GM18907 (cell line): ENCODE results near the gene DIDO1.

ENCODE experiments used
- ATAC-seq: cut with Tn5 transposase; IDR thresholded peaks from one replicate; pipeline ENCODE4 v1.9.1; 2021; ENCODE audit warnings: mild to moderate bottlenecking, moderate library complexity; ENCODE audit not compliant: unreplicated experiment

The DIDO1 gene

GRCh38 chr20:62914436-62914835 lies 11.9 kb downstream of the DIDO1 start:
- ATAC-seq: no peak

DNA sequence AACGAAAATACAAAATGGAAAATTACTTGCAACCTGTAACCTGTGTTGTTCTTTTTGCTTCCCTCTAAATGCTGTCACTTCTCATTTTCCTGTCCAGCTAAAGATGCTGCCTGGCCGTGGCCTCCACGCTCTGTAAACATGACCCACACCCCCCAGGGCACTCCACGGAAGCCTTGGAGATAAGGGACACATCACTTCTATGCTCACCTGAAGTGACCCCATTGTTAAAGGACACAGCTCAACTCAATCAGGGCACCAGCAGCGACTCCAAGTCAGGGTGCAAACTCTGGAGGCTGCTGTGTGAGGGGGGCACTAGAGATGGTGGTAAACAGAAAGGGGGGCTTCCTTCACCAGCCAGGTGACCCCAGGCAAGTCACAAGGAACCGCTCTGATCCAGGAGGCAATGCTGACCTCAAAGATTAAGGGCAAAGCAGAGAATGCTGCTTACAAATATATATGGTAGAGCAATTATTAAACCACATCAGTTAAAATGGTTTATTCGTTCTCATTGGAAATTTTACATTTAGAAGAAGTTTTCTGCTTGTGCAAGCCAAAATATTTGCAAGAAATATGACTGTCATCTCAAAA lies 13.2 kb downstream of the DIDO1 start:
- ATAC-seq: no peak

DNA sequence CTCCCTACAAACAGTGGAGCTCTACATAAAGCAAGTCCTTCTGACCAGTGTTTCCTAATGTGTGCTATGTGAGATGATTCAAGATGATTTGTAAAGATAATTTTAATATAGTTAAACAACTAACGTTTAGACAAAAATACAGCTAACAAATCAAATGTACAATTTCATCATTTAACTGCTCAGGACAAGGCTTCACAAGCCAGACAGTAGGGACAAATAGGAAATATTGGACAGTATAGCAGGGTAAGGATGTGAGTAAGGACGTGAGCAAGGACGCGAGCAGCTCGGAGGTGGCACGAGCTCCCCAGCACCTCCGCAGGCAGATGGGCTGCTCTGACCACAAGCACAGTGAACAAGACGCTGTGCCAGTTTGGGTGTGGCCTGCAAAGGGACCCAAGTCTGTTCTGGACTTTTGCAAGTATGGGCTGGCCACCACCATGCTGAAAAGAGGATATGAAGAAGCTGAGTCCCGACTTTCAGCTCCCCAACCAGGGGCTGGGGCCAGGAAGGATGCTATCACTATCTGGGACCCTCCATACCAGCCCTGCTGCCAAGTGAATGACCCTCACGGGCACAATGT lies 14.5 kb downstream of the DIDO1 start:
- no peak for ATAC-seq

GRCh38 chr20:62910777-62911497 lies 15.4 kb downstream of the DIDO1 start:
- ATAC-seq: no peak

DNA sequence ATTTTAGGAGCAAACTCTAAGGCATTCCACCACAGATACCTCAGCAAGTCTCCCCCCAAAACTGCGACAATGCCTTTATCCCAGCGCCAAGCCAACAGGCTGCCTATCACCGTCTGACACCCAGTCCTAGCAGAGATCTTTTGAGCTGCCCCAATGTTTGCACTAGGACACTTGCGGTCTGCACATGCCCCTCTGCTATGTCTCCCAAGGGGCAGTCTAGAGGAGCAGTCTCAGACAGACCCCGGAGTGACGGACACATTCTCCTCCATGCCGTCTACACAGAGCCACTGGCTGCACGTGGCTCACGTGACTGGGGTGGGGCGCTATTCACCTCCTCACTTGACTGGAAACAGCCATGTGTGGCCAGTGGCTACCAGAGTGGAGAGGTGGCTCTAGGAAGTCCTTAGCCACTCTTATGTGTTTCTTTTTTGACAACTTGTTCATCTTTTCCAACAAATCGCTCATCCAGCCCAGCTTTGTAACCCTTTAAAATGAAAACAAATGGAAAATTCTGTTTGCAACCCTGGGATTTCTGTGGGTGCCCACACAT lies 16.0 kb downstream of the DIDO1 start:
- no peak for ATAC-seq

- ATAC-seq: no peak
Measured at GRCh38 chr20:62908971-62909791, 17.1 kb downstream of the DIDO1 start.

GRCh38 chr20:62907384-62908317 lies 18.7 kb downstream of the DIDO1 start:
- ATAC-seq: no peak

DNA sequence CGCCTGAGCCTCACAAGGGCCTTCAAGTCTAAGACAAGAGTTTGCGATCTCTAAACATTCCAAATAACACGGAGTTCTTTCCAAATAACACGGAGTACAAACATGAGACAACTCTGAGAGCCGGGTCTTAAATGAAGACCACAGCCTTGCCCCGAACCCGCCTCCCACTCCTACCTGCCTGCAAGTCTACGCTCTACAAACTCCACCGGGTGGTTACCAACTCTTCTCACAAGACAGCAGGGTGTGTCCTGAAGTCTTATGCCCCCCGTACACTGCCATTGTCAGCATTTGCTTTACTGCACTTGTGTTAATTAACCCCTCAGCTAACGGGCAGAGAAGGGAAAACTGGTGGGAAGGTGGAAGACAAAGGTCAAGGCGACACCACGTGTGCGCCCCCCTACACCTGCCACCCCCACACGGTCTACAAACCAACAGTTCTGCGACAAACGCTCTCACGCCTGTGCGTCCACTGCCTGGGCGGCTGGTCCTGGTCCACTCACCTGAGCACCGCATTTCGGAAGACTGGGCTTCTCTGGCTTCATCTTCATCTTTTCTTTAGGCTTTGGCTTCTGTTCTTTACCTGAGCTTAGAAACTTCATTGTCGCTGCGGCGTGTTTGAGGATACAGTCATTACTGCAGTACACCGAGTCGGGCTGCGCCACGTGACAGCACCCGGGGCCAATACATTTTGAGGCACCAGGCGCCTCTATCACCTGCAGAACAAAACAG lies 19.5 kb downstream of the DIDO1 start:
- ATAC-seq: no peak

GRCh38 chr20:62906209-62906608 lies 20.1 kb downstream of the DIDO1 start:
- no peak for ATAC-seq

DNA sequence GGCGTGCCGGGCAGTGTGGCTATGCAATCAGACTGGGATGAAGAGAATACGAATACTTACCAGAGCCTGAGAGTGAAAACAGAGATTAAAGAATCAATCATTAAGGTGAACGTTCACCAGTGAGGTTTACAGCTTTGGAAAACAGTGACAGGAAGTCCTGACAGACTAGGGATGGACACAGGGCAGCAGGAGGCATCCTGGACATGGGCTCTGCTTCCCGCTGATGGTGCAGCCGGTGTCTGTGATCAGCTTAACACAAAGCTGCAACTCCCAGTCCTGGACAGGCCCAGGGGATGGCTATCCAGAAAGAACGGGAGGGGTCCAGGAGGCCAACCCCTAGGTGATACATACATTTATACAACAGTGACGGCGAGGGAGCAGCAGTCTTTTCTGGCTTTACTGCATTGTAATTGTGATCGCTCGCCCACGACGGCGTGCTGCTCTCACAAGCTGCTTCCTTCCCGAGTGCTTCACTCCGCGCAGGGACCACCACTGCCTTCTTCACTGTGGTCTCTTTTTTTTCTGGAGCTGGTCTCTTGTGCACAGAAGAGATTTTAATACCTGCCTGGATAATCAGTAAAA lies 20.7 kb downstream of the DIDO1 start:
- no peak for ATAC-seq

DNA sequence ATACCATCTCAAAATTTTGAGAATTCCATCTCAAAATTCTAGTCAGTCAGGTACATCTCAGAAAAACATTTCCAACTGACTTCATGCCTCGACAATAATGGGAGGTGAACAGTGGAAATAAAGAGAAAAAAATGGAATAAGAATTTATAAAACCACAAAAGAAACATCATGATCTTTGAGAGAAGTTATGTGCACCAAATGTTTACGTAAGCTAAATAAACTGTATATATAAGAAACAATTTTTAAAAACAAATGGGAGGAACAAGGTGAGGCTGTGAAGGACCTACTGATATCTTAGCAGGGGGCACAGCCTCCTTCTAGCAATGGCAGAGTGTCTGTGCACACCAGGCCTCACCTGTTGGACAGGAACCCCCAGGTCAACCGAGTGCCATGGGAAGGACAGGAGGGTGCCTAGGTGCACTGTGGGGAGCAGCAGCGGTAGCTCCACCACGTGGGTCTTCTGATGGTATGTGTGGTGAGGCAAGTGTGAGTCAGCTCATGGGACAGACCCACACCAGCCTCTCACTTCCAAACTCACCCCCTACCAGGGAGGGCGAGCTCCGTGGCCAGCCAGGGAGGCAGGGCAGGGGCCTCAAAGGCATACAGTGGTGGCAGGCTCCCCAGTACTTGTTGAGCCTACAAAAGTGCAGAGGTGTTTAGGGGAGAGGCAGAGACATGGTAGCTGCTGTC lies 23.2 kb downstream of the DIDO1 start:
- ATAC-seq: no peak

DNA sequence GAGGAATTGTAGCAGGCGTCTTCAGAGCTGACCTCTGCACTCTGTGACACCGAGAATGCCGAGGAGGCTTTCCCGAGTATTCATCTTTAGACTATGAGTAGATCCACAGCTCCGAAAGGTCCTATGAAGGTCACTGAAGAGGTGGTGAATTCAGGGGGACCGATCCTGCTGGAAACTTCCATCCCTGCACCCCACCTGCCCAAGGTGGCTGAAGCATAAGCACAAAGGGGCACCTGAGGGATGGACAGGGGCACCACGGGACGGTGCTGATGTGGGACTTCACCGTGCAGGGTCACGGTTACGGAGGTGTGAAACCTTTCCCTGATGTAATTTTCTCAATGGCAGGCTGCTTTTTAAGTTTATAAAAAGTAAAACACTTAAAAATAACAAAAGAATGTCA lies 24.4 kb downstream of the DIDO1 start:
- no peak for ATAC-seq

DNA sequence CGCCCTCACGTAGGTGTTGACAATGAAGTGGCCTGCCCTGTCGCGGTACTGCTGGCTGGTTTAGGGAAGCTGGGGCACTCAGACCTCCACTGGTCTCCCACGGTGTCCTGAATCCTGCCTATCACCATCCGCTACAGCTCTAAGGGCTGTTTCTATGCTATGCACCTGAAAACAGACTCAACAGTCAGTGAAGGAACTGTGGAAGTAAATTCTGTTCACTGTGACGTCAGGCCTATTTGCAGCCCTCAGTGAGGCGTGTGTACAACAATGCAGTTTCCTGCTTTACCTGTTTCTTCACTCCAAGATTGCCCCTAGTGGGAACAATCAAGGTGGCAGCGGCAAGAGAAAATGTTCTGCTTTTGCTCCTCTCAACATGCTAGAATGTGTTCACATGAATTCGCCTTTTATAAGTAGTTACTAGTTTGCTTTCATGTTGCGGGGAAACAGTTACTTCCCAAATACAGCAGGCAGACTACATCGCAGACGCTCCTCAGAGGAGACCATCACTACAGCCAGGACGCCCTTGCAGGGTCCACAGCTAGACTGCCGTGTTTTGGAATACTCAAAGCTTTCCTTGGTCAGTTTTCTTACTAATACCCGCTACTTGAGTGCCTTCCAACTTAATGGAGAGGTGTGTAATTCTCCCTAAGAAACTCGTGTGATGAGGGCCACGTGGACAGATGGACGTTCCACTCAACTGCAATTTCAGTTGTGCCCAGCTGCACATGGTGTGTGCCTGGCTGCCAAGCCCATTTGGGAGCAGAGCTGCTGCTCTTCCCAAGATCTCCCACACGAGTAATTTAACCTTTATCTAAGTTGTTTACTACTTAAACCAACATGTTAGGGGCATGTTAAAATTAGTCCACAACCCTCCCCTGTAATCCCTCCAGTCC lies 25.4 kb downstream of the DIDO1 start:
- ATAC-seq: no peak

DNA sequence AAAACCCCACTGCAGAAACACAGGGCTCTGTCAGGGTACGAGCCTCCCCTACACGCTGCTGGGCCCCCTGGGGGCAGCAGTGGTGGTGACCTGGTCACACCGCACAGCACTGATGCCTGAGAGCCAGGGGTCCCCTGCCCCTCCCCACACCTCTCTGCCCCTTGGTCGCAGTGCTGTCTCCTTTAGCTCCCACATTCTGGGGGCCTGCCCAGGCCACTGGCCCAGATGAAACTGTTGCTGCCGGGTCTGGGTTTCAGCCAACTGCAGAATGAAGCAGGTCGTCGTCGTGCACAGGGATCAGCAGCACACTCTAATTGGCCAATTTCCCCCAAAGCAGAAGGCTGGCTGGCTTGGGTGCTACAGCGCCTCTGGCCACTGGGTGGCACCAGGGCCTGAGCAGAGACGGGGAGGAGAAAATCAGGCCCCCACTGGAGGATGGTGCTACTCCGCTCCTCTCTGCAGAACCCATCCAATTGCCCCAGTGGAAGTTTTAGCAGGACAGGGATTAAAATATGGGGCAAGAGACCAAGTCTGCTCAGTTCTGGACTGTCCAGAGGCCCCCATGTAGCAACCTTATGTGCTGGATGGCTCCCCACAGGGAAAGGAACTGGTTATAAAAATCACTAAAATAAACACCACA lies 26.1 kb downstream of the DIDO1 start:
- ATAC-seq: peak; percentile 79

DNA sequence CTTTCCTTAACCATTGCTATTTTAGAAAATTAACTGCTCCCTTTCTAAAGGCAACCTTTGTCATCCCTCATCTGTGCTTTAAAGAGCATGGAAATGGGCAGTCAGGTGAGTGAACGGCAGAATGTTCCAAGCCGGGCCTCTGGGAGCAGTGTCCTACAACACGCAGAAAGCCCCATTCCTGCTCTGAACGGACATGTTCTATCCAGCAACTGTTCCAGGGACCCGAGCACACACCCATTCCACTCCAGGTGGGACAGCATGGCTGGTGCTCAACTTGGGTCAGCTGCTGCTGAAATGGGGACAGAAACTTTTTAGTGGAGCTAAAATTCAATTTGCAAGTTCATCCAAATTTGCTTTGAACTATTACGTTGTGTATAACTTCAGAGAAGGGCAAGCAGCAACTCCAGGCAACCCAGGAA lies 26.7 kb downstream of the DIDO1 start:
- ATAC-seq: no peak

DNA sequence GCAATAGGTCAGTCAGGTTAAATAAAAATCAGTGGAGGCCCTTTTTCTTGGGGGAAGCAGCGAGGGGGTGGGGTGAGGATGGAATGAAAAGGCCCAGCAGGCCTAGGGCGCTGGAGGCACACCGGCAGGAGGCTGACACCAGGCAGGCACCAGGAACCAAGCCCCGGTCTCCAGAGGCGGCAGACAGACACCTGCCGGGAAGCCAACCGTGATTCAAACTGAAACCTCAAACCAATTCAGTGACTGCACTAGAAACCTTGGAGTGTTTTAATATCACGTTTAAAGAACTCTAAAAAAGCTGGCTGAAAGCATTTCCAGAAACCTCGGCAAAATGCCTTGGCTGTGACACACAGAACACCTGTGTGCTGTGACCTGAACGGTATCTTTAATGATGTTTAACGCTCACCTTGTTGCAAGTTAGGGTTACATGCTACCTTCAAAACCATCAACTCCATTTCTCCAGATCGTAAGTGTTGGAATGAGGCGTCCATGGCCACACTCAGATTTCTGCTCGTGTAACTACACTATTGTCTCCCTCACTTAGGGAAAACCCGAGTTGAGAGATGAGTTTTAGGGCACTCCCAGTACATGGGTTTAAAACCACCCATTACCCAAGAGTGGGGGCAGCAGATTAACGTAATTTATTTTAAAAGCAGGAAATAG lies 27.2 kb downstream of the DIDO1 start:
- no peak for ATAC-seq
